Dedifferentiated amniotic fluid mesenchymal stem cell (primary cell): ENCODE data around the gene PFN3.

Source experiments
- DNase-seq: peaks from one replicate; pipeline ENCODE4 v3.0.0-alpha.2; 2016; ENCODE audit errors: extremely low spot score

PFN3 gene

GRCh38 chr5:177437623-177438022, 37.2 kb upstream of the PFN3 start:
- no peak for DNase-seq

GRCh38 chr5:177435847-177436536, 35.5 kb upstream of the PFN3 start:
- DNase-seq, result no peak

- DNase-seq, result no peak
Measured at GRCh38 chr5:177434942-177435738, 34.7 kb upstream of the PFN3 start.

- no peak for DNase-seq
Measured at GRCh38 chr5:177434437-177434836, 34.0 kb upstream of the PFN3 start.

- DNase-seq, result no peak
Measured at GRCh38 chr5:177433658-177434217, 33.3 kb upstream of the PFN3 start.

- no peak for DNase-seq
Measured at GRCh38 chr5:177432839-177433657, 32.6 kb upstream of the PFN3 start.

GRCh38 chr5:177432143-177432838, 31.8 kb upstream of the PFN3 start:
- DNase-seq, result no peak

- DNase-seq, result no peak
Measured at GRCh38 chr5:177431317-177432142, 31.1 kb upstream of the PFN3 start.

GRCh38 chr5:177430972-177431316, 30.5 kb upstream of the PFN3 start:
- DNase-seq, result no peak

GRCh38 chr5:177430140-177430951, 29.9 kb upstream of the PFN3 start:
- DNase-seq, result no peak

- DNase-seq, result no peak
Measured at GRCh38 chr5:177429248-177430040, 29.0 kb upstream of the PFN3 start.

- DNase-seq, result no peak
Measured at GRCh38 chr5:177428574-177429217, 28.2 kb upstream of the PFN3 start.

GRCh38 chr5:177427919-177428573, 27.6 kb upstream of the PFN3 start:
- DNase-seq, result no peak

- no peak for DNase-seq
Measured at GRCh38 chr5:177427211-177427822, 26.9 kb upstream of the PFN3 start.

- no peak for DNase-seq
Measured at GRCh38 chr5:177426566-177427210, 26.2 kb upstream of the PFN3 start, which contains the start of gene GRK6. GRK6 (plus strand) TSS chr5:177426676; CDS start chr5:177426846, 170 bp downstream.

- peak; percentile 100 for DNase-seq
Measured at GRCh38 chr5:177425801-177426565, 25.5 kb upstream of the PFN3 start.
